ENCODE measurements around the gene KIR2DL3.
"Not testable (repeated sequence)": the region's sequence is repeated elsewhere in the genome, so short reads cannot be mapped to it uniquely, and the experiment has no call there.

Gene KIR2DL3

DNA sequence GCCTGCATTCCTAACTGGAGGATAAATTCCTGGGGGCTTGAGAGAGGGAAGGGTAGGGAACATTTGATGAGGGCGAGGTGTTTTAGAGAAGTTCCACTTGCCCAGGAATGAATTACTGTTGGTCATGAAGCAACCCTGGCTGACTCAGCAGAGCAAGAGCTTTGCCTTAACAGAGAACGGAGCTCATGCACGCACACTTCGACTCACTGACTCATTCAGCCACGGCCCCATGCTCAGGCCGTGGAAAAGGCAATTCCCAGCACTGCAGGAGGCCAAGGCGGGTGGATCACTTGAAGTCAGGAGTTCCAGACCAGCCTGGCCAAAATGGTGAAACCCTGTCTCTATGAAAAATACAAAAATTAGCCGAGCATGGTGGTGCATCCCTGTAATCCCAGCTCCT is 25.9 kb downstream of the KIR2DL3 start:
- H3K9me3 ChIP-seq; H3K36me3 ChIP-seq (replicated peaks); DNase-seq (ENCODE audit: low spot score in 2 of 2); in situ Hi-C loops (cut with MboI; ENCODE audit: low sequenced_read_pairs); H3K4me1 ChIP-seq; H3K27me3 ChIP-seq (ENCODE audit: low read depth); H3K4me3 ChIP-seq: not testable (repeated sequence)

DNA sequence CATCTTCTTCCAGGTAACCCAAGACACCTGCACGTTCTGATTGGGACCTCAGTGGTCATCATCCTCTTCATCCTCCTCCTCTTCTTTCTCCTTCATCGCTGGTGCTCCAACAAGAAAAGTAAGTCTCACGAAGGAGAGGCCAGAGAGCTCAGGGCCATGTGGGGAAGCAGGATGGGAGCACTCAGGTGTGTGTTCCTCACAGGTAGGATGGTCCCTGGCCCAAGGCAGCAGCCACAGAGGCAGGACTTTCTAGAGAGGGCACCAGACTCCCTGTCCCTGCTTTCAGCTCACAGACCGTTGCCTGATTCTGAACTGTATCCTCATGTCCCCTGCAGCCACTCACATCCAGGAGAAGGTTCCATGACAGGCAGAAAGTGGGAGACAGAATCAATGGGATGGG is 28.2 kb downstream of the KIR2DL3 start:
- H3K4me3 ChIP-seq; H3K36me3 ChIP-seq (replicated peaks); H3K27me3 ChIP-seq (ENCODE audit: low read depth); H3K4me1 ChIP-seq; DNase-seq (ENCODE audit: low spot score in 2 of 2); H3K9me3 ChIP-seq; in situ Hi-C loops (cut with MboI; ENCODE audit: low sequenced_read_pairs): not testable (repeated sequence)

DNA sequence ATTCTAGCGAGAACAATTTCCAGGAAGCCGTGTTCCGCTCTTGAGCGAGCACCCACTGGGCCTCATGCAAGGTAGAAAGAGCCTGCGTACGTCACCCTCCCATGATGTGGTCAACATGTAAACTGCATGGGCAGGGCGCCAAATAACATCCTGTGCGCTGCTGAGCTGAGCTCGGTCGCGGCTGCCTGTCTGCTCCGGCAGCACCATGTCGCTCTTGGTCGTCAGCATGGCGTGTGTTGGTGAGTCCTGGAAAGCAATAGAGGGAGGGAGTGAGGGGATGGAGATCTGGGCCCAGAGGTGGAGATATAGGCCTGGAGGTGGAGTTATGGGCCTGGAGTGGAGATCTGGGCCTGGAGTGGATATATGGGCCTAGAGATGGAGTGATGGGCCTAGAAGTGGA is 31.3 kb downstream of the KIR2DL3 start, which contains the start of gene KIR2DL1:
Gene KIR2DL1 (plus strand): TSS at position 148 of the 400 bp plus-strand sequence. CDS start 58 bp downstream, at position 206.
- H3K4me3 ChIP-seq; H3K4me1 ChIP-seq; H3K27me3 ChIP-seq (ENCODE audit: low read depth); DNase-seq (ENCODE audit: low spot score in 2 of 2); H3K9me3 ChIP-seq; H3K36me3 ChIP-seq (replicated peaks); in situ Hi-C loops (cut with MboI; ENCODE audit: low sequenced_read_pairs): not testable (repeated sequence)

DNA sequence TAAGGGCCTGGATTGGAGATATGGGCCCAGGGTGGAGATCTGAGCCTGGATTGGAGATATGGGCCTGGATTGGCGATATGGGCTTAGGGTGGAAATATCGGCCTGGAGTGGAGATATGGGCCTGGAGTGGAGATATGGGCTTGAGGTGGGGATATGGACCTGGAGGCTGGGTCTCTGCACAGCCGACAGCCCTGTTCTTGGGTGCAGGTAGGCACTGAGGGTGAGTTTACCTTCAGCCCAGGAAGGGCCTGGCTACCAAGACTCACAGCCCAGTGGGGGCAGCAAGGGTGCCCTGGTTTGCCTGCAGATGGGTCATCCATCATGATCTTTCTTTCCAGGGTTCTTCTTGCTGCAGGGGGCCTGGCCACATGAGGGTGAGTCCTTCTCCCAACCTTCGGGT is 32.2 kb downstream of the KIR2DL3 start:
- H3K4me1 ChIP-seq; H3K9me3 ChIP-seq; H3K36me3 ChIP-seq (replicated peaks); in situ Hi-C loops (cut with MboI; ENCODE audit: low sequenced_read_pairs); DNase-seq (ENCODE audit: low spot score in 2 of 2); H3K4me3 ChIP-seq; H3K27me3 ChIP-seq (ENCODE audit: low read depth): not testable (repeated sequence)

DNA sequence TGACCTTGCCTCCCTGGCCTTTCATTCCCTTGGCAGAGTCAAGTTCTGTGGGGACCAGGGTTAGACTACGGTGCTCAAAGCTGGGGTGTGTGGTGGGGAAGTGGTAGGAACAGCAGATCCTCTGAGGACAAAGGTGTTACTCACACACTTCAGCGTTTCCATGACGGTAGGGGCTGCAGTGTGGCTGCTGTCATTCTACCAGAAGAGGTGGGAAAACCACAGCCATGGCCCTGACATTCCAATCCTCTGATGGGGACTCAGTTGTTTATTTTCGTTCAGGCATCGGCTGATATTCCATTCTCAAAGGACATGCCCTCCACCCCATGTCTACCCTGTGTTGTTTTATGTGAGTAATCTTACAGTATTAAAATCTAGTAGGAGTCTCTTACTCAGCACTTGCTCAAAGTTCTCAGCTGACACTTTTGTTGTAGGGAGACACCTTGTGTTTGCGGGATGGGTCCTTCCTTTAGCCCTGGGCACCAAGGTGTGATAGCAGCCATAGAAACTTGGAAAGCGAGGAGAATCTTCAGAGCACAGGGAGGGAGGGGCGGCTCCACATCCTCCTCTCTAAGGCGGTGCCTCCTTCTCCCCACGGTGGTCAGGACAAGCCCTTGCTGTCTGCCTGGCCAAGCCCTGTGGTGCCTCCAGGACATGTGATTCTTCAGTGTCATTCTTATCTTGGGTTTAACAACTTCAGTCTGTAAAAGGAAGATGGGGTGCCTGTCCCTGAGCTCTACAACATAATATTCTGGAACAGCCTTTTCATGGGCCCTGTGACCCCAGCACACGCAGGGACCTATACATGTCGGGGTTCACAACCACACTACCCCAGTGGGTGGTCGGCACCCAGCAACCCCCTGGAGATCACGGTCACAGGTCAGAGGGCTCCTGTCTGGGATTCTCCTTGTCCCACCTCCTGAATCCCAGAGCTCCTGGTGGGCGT is 33.0 kb downstream of the KIR2DL3 start:
- in situ Hi-C loops (cut with MboI; ENCODE audit: low sequenced_read_pairs); H3K27me3 ChIP-seq (ENCODE audit: low read depth); H3K36me3 ChIP-seq (replicated peaks); H3K9me3 ChIP-seq; H3K4me1 ChIP-seq; H3K4me3 ChIP-seq; DNase-seq (ENCODE audit: low spot score in 2 of 2): not testable (repeated sequence)

DNA sequence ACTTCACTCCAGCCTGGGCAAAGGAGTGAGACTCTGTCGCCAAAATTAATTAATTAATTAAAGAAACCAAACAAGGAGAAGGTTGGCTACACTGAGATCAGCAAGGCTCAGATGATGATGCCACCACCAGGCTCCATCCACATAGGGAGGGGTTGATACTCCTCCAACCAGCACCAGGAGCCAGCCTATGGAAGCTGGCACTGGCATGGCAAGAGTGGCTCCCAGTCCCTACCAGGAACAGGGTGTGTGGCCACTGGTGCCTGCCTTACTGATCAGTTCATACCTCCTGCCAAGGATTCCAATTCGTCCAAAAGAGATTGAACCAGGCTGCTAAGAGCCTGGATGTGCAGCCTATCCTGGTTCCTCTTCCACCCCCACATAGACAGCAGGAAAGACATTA is 34.4 kb downstream of the KIR2DL3 start:
- H3K4me1 ChIP-seq; H3K36me3 ChIP-seq (replicated peaks); in situ Hi-C loops (cut with MboI; ENCODE audit: low sequenced_read_pairs); DNase-seq (ENCODE audit: low spot score in 2 of 2); H3K9me3 ChIP-seq; H3K27me3 ChIP-seq (ENCODE audit: low read depth); H3K4me3 ChIP-seq: not testable (repeated sequence)

DNA sequence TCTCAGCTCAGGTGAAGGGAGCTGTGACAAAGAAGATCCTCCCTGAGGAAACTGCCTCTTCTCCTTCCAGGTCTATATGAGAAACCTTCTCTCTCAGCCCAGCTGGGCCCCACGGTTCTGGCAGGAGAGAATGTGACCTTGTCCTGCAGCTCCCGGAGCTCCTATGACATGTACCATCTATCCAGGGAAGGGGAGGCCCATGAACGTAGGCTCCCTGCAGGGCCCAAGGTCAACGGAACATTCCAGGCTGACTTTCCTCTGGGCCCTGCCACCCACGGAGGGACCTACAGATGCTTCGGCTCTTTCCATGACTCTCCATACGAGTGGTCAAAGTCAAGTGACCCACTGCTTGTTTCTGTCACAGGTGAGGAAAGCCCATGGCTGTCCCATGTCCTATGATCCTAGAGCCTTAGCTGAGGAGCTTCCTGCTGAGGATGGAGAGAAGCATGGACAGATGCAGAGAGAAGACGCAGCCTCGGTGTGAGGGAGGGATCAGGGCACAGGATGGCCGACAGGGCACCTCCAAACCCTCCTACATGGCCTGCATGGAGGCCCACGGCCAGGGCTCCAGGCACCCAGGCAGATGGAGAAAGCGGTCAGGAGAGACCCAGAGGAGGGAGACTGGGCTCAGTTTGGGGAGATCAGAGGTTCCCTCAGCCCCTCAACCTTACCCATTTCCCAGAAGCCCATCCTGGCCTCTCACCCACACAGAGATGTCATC is 36.9 kb downstream of the KIR2DL3 start:
- H3K4me1 ChIP-seq; H3K4me3 ChIP-seq; H3K36me3 ChIP-seq (replicated peaks); H3K9me3 ChIP-seq; H3K27me3 ChIP-seq (ENCODE audit: low read depth); in situ Hi-C loops (cut with MboI; ENCODE audit: low sequenced_read_pairs); DNase-seq (ENCODE audit: low spot score in 2 of 2): not testable (repeated sequence)

DNA sequence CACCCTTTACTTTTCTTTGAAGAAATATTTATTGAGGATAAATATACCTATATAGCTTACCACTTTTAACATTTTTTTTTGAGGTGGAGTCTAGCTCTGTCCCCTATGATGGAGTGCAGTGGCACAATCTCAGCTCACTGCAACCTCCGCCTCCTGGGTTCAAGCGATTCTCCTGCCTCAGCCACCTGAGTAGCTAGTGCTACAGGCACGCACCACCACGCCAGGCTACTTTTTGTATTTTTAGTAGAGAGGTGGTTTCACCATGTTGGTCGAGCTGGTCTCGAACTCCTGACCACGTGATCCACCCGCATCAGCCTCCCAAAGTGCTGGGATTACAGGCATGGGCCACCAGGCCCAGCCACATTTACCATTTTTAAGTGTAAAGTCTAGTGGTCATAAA is 37.5 kb downstream of the KIR2DL3 start:
- H3K4me1 ChIP-seq; H3K36me3 ChIP-seq (replicated peaks); in situ Hi-C loops (cut with MboI; ENCODE audit: low sequenced_read_pairs); H3K27me3 ChIP-seq (ENCODE audit: low read depth); H3K9me3 ChIP-seq; DNase-seq (ENCODE audit: low spot score in 2 of 2); H3K4me3 ChIP-seq: not testable (repeated sequence)

DNA sequence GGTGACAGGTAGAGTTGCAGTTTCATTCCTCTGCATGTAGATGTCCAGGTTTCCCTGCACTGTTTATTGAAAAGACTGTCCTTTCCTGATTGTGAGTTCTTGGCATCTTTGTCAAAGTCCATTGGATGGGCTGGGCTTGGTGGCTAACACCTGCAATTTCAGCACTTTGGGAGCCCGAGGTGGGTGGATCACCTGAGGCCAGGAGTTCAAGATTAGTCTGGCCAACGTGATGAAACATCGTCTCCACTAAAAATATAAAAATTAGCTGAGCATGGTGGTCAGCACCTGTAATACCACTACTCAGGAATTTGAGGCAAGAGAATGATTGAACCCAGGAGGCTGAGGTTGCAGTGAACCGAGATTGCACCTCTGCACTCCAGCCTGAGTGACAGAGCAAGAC is 39.5 kb downstream of the KIR2DL3 start:
- H3K9me3 ChIP-seq; H3K27me3 ChIP-seq (ENCODE audit: low read depth); in situ Hi-C loops (cut with MboI; ENCODE audit: low sequenced_read_pairs): not testable (repeated sequence)

DNA sequence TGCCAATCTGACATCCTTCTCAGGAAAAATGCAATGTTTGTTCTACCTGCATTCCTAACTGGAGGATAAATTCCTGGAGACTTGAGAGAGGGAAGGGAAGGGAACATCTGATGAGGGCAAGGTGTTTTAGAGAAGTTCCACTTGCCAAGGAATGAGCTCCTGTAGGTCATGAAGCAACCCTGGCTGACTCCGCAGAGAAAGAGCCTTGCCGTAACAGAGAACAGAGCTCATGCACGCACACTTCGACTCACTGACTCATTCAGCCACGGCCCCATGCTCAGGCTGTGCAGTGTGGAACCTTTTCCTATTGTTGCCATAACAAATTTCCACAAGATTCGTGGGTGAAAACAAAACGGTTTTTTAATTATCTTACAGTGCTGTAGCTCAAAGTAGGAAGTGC is 40.6 kb downstream of the KIR2DL3 start:
- not testable (repeated sequence) for DNase-seq (ENCODE audit: low spot score in 2 of 2)

More for the DNA sequence above, 39.5 kb downstream of the KIR2DL3 start:
- not testable (repeated sequence) for H3K4me3 ChIP-seq; DNase-seq (ENCODE audit: low spot score in 2 of 2); H3K36me3 ChIP-seq (replicated peaks); H3K4me1 ChIP-seq

DNA sequence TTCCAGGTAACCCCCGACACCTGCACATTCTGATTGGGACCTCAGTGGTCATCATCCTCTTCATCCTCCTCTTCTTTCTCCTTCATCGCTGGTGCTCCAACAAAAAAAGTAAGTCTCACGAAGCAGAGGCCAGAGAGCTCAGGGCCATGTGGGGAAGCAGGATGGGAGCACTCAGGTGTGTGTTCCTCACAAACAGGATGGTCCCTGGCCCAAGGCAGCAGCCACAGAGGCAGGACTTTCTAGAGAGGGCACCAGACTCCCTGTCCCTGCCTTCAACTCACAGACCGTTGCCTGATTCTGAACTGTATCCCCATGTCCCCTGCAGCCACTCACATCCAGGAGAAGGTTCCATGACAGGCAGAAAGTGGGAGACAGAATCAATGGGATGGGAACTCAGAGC is 44.6 kb downstream of the KIR2DL3 start:
- H3K36me3 ChIP-seq (replicated peaks); DNase-seq (ENCODE audit: low spot score in 2 of 2); H3K27me3 ChIP-seq (ENCODE audit: low read depth); H3K4me1 ChIP-seq; in situ Hi-C loops (cut with MboI; ENCODE audit: low sequenced_read_pairs); H3K9me3 ChIP-seq; H3K4me3 ChIP-seq: not testable (repeated sequence)

More for the DNA sequence above, 40.6 kb downstream of the KIR2DL3 start:
- in situ Hi-C loops (cut with MboI; ENCODE audit: low sequenced_read_pairs); H3K4me1 ChIP-seq; H3K36me3 ChIP-seq (replicated peaks); H3K9me3 ChIP-seq; H3K27me3 ChIP-seq (ENCODE audit: low read depth); H3K4me3 ChIP-seq: not testable (repeated sequence)

DNA sequence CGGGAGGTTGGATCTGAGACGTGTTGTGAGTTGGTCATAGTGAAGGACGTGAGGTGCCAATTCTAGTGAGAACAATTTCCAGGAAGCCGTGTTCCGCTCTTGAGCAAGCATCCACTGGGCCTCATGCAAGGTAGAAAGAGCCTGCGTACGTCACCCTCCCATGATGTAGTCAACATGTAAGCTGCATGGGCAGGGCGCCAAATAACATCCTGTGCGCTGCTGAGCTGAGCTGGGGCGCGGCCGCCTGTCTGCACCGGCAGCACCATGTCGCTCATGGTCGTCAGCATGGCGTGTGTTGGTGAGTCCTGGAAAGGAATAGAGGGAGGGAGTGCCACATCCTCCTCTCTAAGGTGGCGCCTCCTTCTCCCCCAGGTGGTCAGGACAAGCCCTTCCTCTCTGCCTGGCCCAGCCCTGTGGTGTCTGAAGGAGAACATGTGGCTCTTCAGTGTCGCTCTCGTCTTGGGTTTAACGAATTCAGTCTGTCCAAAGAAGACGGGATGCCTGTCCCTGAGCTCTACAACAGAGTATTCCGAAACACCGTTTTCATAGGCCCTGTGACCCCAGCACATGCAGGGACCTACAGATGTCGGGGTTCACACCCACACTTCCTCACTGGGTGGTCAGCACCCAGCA is 47.9 kb downstream of the KIR2DL3 start:
- H3K4me3 ChIP-seq; H3K9me3 ChIP-seq; H3K36me3 ChIP-seq (replicated peaks); H3K4me1 ChIP-seq; H3K27me3 ChIP-seq (ENCODE audit: low read depth); DNase-seq (ENCODE audit: low spot score in 2 of 2); in situ Hi-C loops (cut with MboI; ENCODE audit: low sequenced_read_pairs): not testable (repeated sequence)

DNA sequence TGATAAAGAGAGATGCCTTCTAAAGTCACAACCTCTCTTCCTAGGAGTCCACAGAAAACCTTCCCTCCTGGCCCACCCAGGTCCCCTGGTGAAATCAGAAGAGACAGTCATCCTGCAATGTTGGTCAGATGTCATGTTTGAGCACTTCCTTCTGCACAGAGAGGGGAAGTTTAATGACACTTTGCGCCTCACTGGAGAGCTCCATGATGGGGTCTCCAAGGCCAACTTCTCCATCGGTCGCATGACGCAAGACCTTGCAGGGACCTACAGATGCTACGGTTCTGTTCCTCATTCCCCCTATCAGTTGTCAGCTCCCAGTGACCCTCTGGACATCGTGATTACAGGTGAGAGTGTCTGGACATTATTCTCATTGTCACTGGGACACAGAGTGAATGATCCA is 49.8 kb downstream of the KIR2DL3 start:
- H3K4me3 ChIP-seq; H3K27me3 ChIP-seq (ENCODE audit: low read depth); H3K9me3 ChIP-seq; in situ Hi-C loops (cut with MboI; ENCODE audit: low sequenced_read_pairs); H3K36me3 ChIP-seq (replicated peaks); H3K4me1 ChIP-seq; DNase-seq (ENCODE audit: low spot score in 2 of 2): not testable (repeated sequence)

DNA sequence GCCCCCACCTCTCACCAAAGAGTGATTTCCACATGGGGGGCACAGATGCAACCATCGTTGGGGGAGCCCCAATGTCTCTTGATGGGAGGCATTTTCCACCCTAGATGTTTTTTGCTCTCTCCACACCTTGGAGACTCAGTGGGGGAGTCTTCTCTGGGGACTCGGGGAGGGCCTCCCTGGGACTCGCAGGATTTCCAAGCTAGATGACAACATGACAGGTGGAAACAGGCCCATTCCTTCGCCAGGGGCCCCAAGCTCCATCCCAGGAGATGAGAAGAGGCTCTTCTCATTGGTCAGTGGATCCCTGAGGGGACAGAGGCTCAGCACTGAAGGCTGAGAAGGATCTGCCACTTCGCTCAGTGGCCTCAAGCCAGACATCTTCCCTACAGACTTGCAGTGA is 52.4 kb downstream of the KIR2DL3 start:
- no peaks in the 10 kb centered on the region for H3K4me1 ChIP-seq
- H3K36me3 ChIP-seq (replicated peaks), result no peaks in the 10 kb centered on the region
- H3K9me3 ChIP-seq, result 0 out of 2 replicates have a peak, but pooled peaks cover 2% of the 10 kb centered on the region
- in situ Hi-C loops (cut with MboI; ENCODE audit: low sequenced_read_pairs), result no loop called here
- no peak overlapping the region for H3K4me3 ChIP-seq
- no peak for DNase-seq (ENCODE audit: low spot score in 2 of 2)
- H3K27me3 ChIP-seq (ENCODE audit: low read depth), result no peaks in the 10 kb centered on the region

All from HAP-1 (cell line).